Gastrocnemius medialis (tissue), 4 donors: Measurements from ENCODE around the gene CIAO3. TPM values are rescaled to one million over a fixed set of nuclear protein-coding genes. Genes with fewer than 3 reads are reported as not detected.

Experiments used
- ATAC-seq, 2 donors: fragments of 150-250 bp; one replicate each; pipeline ENCODE4 v1.9.1; 2016
- DNase-seq, 2 donors: peaks; one replicate each; pipeline ENCODE4 v3.0.0-alpha.2; 2019
- H3K27ac ChIP-seq, 4 donors: fragments of 200-600 bp; sonication (generic); 1 replicate in 1 of 4; 2 replicates in 3 of 4; pipeline ENCODE4 v1.5.1; 2016 to 2018; ENCODE audit warnings: mild to moderate bottlenecking in 2 of 4, moderate library complexity in 1 of 4
- H3K27me3 ChIP-seq, 3 donors: fragments of 200-600 bp; sonication (generic) in 2 of 3; 1 replicate in 1 of 3; 2 replicates in 2 of 3; pipeline versions ENCODE4 v1.5.1 to v1.6.0; 2016 to 2019; ENCODE audit warnings: mild to moderate bottlenecking in 1 of 3, moderate library complexity in 1 of 3
- H3K36me3 ChIP-seq, 2 donors: fragments of 200-600 bp; sonication (generic) in 1 of 2; one replicate each; pipeline ENCODE4 v1.5.1; 2017 to 2018
- H3K4me1 ChIP-seq, 2 donors: fragments of 200-600 bp; sonication (generic) in 1 of 2; one replicate each; pipeline ENCODE4 v1.5.1; 2016 to 2017; ENCODE audit warnings: mild to moderate bottlenecking in 2 of 2
- H3K4me3 ChIP-seq, 4 donors: fragments of 200-600 bp; sonication (generic) in 3 of 4; 1 replicate in 1 of 4; 2 replicates in 3 of 4; pipeline ENCODE4 v1.5.1; 2016 to 2019; ENCODE audit warnings: mild to moderate bottlenecking in 2 of 4
- H3K9me3 ChIP-seq, 3 donors: fragments of 200-600 bp; sonication (generic) in 2 of 3; 1 replicate in 1 of 3; 2 replicates in 2 of 3; pipeline ENCODE4 v1.5.1; 2016 to 2019
- POLR2A ChIP-seq, 2 donors: fragments of 450-650 bp; IDR thresholded peaks; one replicate each; pipeline ENCODE4 v1.6.1; 2017; ENCODE audit warnings: antibody characterized with exemption in 2 of 2, mild to moderate bottlenecking in 2 of 2, moderate library complexity in 2 of 2
- in situ Hi-C, 4 donors: fragments of 200-750 bp; cut with MboI; loops; one replicate each; pipeline versions ENCODE4 v1.15.0 to v1.8.0; 2017; ENCODE audit warnings: low sequenced_read_pairs in 4 of 4
- intact Hi-C: fragments of 100-400 bp; cut with DNase I; formaldehyde crosslinking; loops from one replicate; pipeline ENCODE4 v1.15.1; 2023; ENCODE audit warnings: low total_unique reads
- total RNA-seq, 4 donors: library from RNA; depleted of rRNA; stranded (reverse); fragments of >200 nt; gene quantifications; one replicate each; pipeline versions ENCODE4 v1.1.0 to v1.2.3, GENCODE V29; 2016
- TF ChIP-seq, protein P1 (sequence below), 5 experiments: fragments of 450-650 bp in 3 of 5; fragments of 200-600 bp in 2 of 5; sonication (generic) in 2 of 5; IDR thresholded peaks in 4 of 5; conservative IDR thresholded peaks in 1 of 5; 1 replicate in 4 of 5; 2 replicates in 1 of 5; pipeline ENCODE4 v1.5.1; 2016 to 2019; ENCODE audit warnings: antibody characterized with exemption in 5 of 5, mild to moderate bottlenecking in 3 of 5, moderate library complexity in 3 of 5

The CIAO3 gene
- total RNA-seq, 4 donors from 2014 or later = 16.1 to 48.5 (median 21.6) TPM

DNA sequence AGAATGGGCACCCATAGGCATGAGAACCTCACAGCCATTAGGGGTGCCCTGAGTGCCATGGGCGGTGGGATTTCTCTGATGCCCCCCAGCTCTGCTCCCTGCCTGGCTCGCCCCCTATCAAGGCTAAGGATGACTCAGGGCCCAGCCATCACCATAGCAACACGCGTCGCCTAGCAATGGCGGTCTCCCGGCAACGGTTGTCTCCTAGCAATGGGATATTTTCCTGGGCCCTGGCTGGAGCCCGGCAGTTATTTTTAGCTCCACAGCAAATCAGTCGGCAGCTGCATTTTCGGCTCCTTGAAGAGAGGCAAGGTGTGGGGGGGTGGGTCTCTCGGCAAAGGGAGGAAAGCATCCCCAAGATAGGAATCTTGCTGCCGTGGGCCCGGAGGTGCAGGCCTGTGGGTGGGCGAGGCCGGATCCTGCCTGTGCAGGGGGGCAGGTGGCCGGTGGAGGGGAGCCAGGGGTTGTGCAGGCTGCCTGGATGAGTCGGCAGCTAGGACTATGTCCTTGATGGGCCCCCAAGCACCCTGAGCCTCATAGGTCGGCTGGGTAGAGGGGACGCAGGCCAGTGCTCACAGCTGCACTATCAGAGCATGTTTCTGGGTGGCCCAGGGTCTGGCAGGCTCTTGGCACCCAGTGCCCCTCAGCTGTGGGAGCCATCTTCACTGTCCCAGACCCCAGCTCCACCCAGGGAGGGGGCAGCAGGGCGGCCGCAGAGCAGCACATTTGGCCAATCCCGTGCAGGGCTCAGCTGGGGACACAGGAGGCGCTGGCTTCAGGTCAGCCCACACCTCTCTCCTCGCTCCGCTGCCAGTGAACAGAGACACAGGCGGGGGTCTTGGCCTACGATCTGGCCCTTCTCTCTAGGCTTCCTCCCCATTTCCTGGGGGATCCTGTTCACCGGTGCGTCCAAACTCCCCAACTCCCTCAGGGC, 31.0 kb downstream of the CIAO3 start:
- no peak overlapping the region for H3K27ac ChIP-seq
- H3K9me3 ChIP-seq = no peaks in the 10 kb centered on the region
- no peak overlapping the region for H3K4me3 ChIP-seq
- intact Hi-C loops = no loop called here
- H3K27me3 ChIP-seq = peaks cover 52 to 56% (median 55%) of the 10 kb centered on the region in 3 donors
- in situ Hi-C loops = no loop called here
- no peaks in the 10 kb centered on the region for H3K36me3 ChIP-seq
- no peak for TF ChIP-seq POLR2A (IDR thresholded peaks at IDR 0.05)
- TF ChIP-seq, protein P1, sequence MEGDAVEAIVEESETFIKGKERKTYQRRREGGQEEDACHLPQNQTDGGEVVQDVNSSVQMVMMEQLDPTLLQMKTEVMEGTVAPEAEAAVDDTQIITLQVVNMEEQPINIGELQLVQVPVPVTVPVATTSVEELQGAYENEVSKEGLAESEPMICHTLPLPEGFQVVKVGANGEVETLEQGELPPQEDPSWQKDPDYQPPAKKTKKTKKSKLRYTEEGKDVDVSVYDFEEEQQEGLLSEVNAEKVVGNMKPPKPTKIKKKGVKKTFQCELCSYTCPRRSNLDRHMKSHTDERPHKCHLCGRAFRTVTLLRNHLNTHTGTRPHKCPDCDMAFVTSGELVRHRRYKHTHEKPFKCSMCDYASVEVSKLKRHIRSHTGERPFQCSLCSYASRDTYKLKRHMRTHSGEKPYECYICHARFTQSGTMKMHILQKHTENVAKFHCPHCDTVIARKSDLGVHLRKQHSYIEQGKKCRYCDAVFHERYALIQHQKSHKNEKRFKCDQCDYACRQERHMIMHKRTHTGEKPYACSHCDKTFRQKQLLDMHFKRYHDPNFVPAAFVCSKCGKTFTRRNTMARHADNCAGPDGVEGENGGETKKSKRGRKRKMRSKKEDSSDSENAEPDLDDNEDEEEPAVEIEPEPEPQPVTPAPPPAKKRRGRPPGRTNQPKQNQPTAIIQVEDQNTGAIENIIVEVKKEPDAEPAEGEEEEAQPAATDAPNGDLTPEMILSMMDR (IDR thresholded peaks at IDR 0.05 in 4 of 5, conservative IDR thresholded peaks at IDR 0.05 in 1 of 5) = no peak
- H3K4me1 ChIP-seq = peaks cover 3 to 7% of the 10 kb centered on the region in 2 donors
- no peak for DNase-seq
- no peak for ATAC-seq

DNA sequence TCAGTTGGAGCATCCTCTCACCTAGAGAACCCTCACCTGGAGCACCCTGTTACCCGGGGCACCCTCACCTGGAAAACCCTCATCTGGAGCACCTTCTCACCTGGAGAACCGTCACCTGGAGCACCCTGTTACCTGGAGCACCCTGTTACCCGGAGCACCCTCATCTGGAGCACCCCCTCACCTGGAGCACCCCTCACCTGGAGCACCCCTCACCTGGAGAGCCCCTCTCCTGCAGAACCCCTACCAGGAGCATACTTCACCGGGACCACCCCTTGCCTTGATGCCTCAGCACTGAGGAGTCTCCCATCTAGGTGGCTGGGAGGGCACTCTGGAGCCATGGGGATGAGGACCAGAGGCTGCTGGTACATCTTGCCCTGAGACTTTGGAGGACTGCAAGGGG, 31.8 kb downstream of the CIAO3 start:
- in situ Hi-C loops = no loop called here
- TF ChIP-seq, protein P1 (IDR thresholded peaks at IDR 0.05 in 4 of 5, conservative IDR thresholded peaks at IDR 0.05 in 1 of 5) = no peak
- no peak for TF ChIP-seq POLR2A (IDR thresholded peaks at IDR 0.05)
- peaks cover 0 to 4% of the 10 kb centered on the region in 2 donors for H3K4me1 ChIP-seq

DNA sequence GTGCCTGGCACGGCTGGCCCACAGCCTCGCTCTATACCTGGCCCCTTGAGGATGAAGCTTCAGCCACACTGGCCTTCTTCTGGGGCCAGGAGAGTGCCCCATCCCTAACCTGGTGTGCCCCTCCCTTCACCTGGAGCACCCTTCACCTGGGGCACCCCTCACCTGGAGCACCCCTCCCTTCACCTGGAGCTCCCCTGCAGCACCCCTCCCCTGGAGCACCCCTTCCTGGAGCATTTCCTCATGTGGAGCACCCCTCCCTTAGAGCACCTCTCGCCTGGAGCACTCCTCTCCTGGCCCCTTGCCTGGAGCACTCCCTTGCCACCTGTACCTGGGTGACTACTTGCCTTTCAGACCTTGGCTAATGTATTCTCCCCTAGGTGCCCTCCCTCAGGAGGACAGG, 32.8 kb downstream of the CIAO3 start:
- in situ Hi-C loops = no loop called here
- TF ChIP-seq POLR2A (IDR thresholded peaks at IDR 0.05) = no peak
- TF ChIP-seq, protein P1 (IDR thresholded peaks at IDR 0.05 in 4 of 5, conservative IDR thresholded peaks at IDR 0.05 in 1 of 5) = no peak
- H3K27ac ChIP-seq = no peak overlapping the region
- H3K4me3 ChIP-seq = no peak overlapping the region
- peaks cover 0 to 4% of the 10 kb centered on the region in 2 donors for H3K4me1 ChIP-seq
- no peaks in the 10 kb centered on the region for H3K36me3 ChIP-seq
- DNase-seq (no peak), ATAC-seq (no peak)
- H3K27me3 ChIP-seq = peaks cover 69 to 74% (median 73%) of the 10 kb centered on the region in 3 donors
- H3K9me3 ChIP-seq = no peaks in the 10 kb centered on the region
- intact Hi-C loops = no loop called here

More for the DNA sequence above, 31.8 kb downstream of the CIAO3 start:
- no peak overlapping the region for H3K4me3 ChIP-seq
- peaks cover 59 to 65% (median 63%) of the 10 kb centered on the region in 3 donors for H3K27me3 ChIP-seq
- no peaks in the 10 kb centered on the region for H3K9me3 ChIP-seq
- no peak for ATAC-seq
- no peaks in the 10 kb centered on the region for H3K36me3 ChIP-seq
- DNase-seq = no peak
- no peak overlapping the region for H3K27ac ChIP-seq
- intact Hi-C loops = no loop called here

DNA sequence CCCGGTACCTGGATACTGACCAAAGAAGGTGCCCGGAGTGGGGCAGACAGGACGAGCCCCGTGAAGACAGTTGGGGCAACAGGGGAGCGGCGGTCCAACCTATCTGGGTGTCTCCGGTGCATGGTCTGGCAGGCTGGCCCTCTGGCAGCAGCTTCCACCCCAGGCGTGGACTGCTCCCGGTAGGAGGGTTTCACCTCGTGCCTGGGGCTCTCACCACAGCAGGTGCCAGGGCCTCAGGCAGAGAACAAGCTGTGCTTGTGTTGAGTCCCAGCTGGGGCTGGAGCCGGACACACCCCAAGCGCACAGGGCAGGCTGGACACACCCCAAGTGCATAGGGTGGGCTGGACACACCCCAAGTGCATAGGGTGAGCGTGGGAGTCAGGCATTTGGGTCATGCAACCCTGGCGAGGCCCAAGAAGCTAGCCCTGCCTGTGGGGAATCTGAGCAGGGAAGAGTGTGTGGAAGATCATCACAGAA, 33.7 kb downstream of the CIAO3 start:
- ATAC-seq (no peak), DNase-seq (no peak)
- Histone ChIP-seq H3K4me1 (peaks cover 0 to 4% of the 10 kb centered on the region in 2 donors), H3K27me3 (peaks cover 78 to 84% (median 82%) of the 10 kb centered on the region in 3 donors), H3K9me3 (no peaks in the 10 kb centered on the region), H3K36me3 (no peaks in the 10 kb centered on the region), H3K27ac (no peak overlapping the region), H3K4me3 (no peak overlapping the region)
- in situ Hi-C loops (no loop called here), intact Hi-C loops (no loop called here)
- TF ChIP-seq, protein P1 (IDR thresholded peaks at IDR 0.05 in 4 of 5, conservative IDR thresholded peaks at IDR 0.05 in 1 of 5) = no peak
- no peak for TF ChIP-seq POLR2A (IDR thresholded peaks at IDR 0.05)
